ENCODE measurements around the gene HOXD11. TPM values are rescaled to one million over a fixed set of nuclear protein-coding genes. Genes with fewer than 3 reads are reported as not detected.

HOXD11 gene
- total and polyA plus RNA-seq, 2 donors (not counting 3 experiments of a cell fraction or from before 2014, with no cell fraction given): not detected

DNA sequence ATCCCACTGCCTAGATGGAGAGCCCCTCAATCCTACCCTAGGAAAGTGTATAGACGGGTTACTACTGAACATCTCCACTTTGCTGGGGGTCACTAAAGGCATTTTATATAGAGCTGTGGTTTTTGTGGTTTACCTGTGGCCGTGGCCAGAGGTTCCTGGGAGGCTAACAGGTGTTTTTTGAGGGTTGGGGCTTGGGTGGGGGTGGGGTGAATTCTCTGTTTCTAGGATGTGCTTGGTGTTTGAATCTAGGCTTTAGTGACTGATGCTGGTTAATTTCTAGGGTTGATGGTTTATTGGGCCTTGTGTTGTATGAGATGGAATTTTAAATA lies 30.1 kb downstream of the HOXD11 start:
- Histone ChIP-seq H3K27ac (ENCODE audit: insufficient read depth, low read depth, low read length) (peak overlapping the region; percentile 86), H3K4me3 (replicated peaks in 1 of 3; ENCODE audit: insufficient read depth in 1 of 3, low read depth in 1 of 3, low read length in 3 of 3) (peak overlapping the region; percentile 73 to 91 (median 86)), H3K79me2 (ENCODE audit: control insufficient read depth, insufficient read depth, low read length) (peaks cover 56% of the 10 kb centered on the region), H3K27me3 (ENCODE audit: control insufficient read depth in 2 of 2, insufficient read depth in 2 of 2, low read length in 2 of 2) (no peaks in the 10 kb centered on the region), H2AFZ (ENCODE audit: low read depth, low read length) (no peak overlapping the region), H3K4me2 (ENCODE audit: insufficient read depth, low read length) (peak overlapping the region; percentile 99), H3K9ac (replicated peaks; ENCODE audit: extremely low read depth, insufficient read depth, low read length) (peak overlapping the region; percentile 66), H3K9me1 (replicated peaks; ENCODE audit: control insufficient read depth, extremely low read depth, insufficient read depth, low read length) (no peaks in the 10 kb centered on the region), H3K36me3 (ENCODE audit: control insufficient read depth in 2 of 2, extremely low read depth in 1 of 2, insufficient read depth in 2 of 2, low read length in 2 of 2) (no peaks in the 10 kb centered on the region), H3K9me3 (replicated peaks; ENCODE audit: control insufficient read depth, insufficient read depth, low read length) (no peaks in the 10 kb centered on the region), H4K20me1 (replicated peaks; ENCODE audit: control insufficient read depth, extremely low read depth, insufficient read depth, low read length) (no peaks in the 10 kb centered on the region), H3K4me1 (ENCODE audit: control insufficient read depth, extremely low read depth, insufficient read depth, low read length) (peaks cover 54% of the 10 kb centered on the region)
- intact Hi-C loops (cut with micrococcal nuclease): no loop called here
- no peak for TF ChIP-seq FOS (IDR thresholded peaks at IDR 0.05; ENCODE audit: borderline replicate concordance, insufficient read depth, low read length)
- TF ChIP-seq JUN (IDR thresholded peaks at IDR 0.05; ENCODE audit: borderline replicate concordance, insufficient read depth, insufficient read length, low read depth): no peak
- no peak for TF ChIP-seq POLR2A (IDR thresholded peaks at IDR 0.05; ENCODE audit: low read depth, low read length)
- TF ChIP-seq MYC (IDR thresholded peaks at IDR 0.05; ENCODE audit: low read depth, low read length): no peak
- TF ChIP-seq EZH2 (IDR thresholded peaks at IDR 0.05; ENCODE audit: borderline replicate concordance, low read depth, low read length, severe bottlenecking): no peak
- TF ChIP-seq GATA2 (IDR thresholded peaks at IDR 0.05; ENCODE audit: insufficient read depth, insufficient read length, low read depth, low read length): no peak
- TF ChIP-seq, protein P1, sequence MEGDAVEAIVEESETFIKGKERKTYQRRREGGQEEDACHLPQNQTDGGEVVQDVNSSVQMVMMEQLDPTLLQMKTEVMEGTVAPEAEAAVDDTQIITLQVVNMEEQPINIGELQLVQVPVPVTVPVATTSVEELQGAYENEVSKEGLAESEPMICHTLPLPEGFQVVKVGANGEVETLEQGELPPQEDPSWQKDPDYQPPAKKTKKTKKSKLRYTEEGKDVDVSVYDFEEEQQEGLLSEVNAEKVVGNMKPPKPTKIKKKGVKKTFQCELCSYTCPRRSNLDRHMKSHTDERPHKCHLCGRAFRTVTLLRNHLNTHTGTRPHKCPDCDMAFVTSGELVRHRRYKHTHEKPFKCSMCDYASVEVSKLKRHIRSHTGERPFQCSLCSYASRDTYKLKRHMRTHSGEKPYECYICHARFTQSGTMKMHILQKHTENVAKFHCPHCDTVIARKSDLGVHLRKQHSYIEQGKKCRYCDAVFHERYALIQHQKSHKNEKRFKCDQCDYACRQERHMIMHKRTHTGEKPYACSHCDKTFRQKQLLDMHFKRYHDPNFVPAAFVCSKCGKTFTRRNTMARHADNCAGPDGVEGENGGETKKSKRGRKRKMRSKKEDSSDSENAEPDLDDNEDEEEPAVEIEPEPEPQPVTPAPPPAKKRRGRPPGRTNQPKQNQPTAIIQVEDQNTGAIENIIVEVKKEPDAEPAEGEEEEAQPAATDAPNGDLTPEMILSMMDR (IDR thresholded peaks at IDR 0.05; ENCODE audit: extremely low read depth in 1 of 2, insufficient read depth in 1 of 2, low read depth in 1 of 2, low read length in 2 of 2): no peak
- no peak for TF ChIP-seq POLR2AphosphoS5 (IDR thresholded peaks at IDR 0.05; ENCODE audit: insufficient read depth, low read depth, low read length)
- TF ChIP-seq, protein P2, sequence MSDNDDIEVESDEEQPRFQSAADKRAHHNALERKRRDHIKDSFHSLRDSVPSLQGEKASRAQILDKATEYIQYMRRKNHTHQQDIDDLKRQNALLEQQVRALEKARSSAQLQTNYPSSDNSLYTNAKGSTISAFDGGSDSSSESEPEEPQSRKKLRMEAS (IDR thresholded peaks at IDR 0.05; ENCODE audit: insufficient read depth, insufficient read length): no peak
- dilution Hi-C loops (cut with MboI; ENCODE audit: extremely low pct_ligation_motif_present, low sequenced_read_pairs): loop anchor here (25.0 kb wide), 1 partner anchor 500 kb away; no protein-coding TSS in a partner anchor
- ChIA-PET POLR2A (interaction anchor here (1.2 kb wide), 1 partner anchor 417 kb away, joined by 3 read pairs; no protein-coding TSS in a partner anchor), CTCF (interaction anchor here (1.8 to 6.9 kb wide), 5 partner anchors 8 to 517 kb away, joined by 8 to 227 read pairs (median 87); partner anchors contain the start of gene HOXD8)
- no TSS peak for BruUV-seq (replicated peaks)
- DNase-seq (ENCODE audit: low read depth, low spot score): no peak
- FAIRE-seq: no peak

Measured in endothelial cell of umbilical vein (primary cell).